Head of caudate nucleus (tissue), 42 donors: ENCODE measurements around the gene FBN2.
"Not testable (repeated sequence)": the region's sequence is repeated elsewhere in the genome, so short reads cannot be mapped to it uniquely, and the experiment has no call there.

Source experiments
- DNase-seq, 42 donors: peaks; one replicate each; pipeline versions ENCODE4 v3.0.0 to v3.0.0-alpha.2; 2020 to 2021; ENCODE audit warnings: mixed read lengths in 7 of 42
- intact Hi-C: fragments of 100-400 bp; cut with DNase I; formaldehyde crosslinking; loops from one replicate; pipeline ENCODE4 v1.15.0; 2022

FBN2 gene

DNA sequence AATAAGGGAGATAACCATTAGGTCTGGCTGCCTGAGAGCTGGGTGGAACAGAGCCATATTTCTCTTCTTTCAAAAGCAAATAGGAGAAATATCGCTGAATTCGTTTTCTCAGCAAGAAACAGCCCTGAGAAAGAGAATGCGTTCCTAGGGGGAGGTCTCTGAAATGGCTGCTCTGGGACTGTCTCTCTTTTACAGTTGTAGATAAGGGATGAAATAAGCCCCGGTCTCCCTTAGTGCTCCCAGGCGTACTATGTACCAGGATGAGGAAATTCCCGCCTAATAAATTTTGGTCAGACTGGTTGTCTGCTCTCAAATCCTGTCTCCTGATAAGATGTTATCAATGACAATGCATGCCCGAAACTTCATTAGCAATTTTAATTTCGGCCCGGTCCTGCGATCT, 90.8 kb downstream of the FBN2 start:
- intact Hi-C loops, result not testable (repeated sequence)

DNA sequence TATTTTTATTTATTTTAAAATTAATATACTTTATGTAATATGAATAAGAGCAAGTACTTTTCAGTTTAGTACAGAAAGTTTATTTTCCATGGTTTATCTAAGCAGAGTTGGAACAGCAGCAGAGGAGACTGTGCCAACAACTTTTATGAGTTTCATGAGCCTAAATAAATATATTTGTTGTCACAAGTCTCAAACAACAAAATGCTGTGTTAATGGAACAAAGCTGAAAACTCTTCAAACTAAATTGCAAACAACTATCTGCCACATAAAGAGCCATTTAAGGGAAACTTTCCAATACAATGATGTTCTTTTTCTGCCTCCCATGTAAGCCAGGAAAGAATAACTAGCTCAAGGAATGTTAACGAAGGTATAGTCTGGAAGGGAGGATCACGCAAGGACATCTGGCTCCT, 96.1 kb downstream of the FBN2 start:
- intact Hi-C loops, result no loop called here
- no peak for DNase-seq

More for the DNA sequence above, 90.8 kb downstream of the FBN2 start:
- DNase-seq, result not testable (repeated sequence)

DNA sequence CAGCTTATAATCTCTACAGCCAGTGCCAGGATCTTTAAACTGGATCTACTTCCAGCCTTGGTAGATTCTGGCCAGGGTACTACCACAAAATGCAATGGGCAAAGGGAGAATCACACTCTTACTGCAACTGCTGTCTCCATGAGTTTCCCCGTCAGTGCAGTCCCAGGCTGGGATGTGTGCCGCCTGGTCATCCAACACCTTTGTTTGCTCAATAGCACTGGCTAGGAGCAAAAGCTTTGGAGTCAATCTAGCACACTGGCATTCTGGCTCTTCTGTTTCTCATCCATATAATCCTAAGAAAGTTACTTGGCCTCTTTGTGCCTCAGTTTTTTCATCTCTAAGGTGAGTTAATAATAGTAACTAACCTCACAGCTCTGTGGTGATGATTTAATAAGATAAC, 96.9 kb downstream of the FBN2 start:
- DNase-seq, result no peak
- intact Hi-C loops, result no loop called here

DNA sequence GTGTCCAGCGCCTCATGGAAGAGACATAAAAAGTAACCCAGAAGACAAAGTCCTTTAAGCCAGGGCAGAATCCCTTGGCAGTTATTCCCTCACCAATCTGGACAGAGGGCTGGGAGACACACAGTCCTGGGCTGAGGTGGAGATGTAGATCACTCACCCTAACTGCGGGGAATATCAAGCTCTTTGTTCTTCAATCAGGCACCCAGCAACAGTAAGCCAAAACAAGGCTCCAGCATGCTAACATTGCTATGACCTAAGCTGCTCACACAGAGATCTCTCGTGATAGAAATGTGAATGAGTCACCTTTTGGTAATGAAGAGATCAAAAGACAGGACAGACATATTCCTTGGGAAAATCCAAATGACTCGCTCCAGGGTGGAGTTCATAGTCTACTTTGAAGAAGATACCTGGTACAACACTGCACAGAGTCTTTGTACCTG, 101.3 kb downstream of the FBN2 start:
- intact Hi-C loops, result no loop called here
- DNase-seq, result no peak

DNA sequence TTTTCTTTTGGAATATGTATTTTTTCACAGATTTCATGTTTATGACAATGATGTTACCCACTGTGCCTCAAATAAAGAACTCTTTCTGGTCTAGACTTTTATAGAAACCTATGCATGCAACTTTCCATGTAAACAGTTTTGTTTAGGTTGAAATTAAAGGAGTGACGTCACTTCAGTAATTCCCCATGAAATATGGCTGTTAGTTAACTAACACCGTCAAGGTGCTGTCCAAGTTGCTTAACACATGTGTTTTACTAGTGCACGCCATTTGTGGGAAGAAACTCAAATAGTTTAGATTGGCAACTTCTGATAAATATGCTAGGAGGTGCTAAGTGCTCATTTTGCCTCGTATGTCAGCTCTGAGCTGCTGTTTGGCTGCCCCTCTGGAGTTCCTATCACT, 102.2 kb downstream of the FBN2 start:
- intact Hi-C loops, result no loop called here
- no peak for DNase-seq

DNA sequence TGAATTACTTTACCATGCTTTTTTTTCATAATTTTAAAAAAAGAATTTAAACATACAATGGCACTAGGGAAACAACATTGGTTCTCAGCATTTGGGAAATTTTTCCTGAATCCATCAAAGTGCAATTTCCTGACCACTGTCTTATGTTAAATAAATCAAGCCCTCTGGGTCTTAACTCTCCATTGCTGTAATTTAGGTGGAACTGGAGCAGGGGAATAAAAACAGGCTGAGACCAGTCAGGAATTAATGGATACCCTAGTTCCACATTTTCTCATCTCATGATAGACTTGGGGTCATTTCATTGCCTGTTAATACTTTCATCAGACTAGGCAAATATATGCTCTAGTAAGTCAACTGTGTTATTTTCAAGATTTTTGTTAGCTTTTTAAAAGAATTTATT, 103.1 kb downstream of the FBN2 start:
- DNase-seq, result no peak
- intact Hi-C loops, result no loop called here

DNA sequence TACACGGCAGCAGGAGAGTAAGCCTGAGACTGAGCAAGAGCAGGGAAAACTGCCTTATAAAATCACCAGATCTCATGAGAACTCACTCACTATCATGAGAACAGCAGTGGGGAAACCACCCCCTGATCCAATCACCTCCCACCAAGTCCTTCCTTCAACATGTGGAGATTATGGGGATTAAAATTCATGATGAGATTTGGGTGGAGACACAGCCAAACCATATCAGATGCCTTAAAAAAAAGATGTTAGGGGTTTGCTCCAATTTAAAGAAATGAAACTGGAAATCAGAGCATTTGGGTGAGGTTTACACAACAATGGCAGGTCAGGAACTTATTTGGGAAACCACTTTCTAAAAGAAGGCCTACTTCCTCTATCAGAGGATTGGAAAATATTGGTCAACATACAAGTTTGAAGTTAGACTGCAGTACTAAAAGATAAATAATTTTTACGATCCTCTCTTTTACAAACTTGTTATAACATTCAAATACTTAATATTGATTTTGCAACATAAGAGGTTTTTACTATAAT, 105.1 kb downstream of the FBN2 start:
- DNase-seq, result no peak
- intact Hi-C loops, result no loop called here

DNA sequence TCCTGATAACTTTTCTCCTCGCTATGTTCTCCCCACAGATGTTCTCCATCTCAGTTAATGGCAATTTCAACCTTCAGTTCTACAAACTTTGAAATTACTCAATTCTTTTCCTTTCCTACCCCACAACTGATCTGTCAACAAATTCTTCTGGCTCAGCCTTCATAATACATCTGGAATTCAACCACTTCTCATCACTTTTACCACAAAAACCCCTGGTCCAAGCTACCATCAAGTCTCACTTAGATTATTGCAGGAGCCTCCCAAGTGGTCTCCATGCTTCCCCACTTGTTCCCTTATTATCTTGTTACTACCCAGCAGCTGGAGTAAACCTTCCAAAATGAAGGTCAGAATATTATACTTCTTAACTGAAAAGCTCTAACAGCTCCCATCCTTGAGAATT, 110.1 kb downstream of the FBN2 start:
- no peak for DNase-seq
- intact Hi-C loops, result no loop called here

DNA sequence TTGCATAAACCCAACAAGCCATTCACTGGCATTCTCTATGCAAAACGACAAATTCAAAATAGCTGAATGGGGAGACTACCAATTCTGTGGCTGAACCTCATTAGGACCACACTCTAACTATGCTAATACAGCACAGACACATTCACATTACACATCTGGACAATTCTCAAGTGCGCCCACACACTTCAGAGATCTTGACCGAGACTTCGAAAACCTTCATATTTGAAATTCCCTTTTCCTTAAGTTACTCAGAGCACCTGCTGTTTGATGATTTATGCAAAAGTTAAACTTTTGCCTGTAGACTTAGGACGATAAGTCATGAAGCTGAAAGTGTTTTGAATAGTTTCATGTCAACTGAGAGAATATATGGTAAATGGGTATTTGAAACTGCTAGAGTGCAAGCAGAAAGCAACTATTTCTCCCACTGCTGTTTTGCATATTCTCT, 111.9 kb downstream of the FBN2 start:
- no peak for DNase-seq
- intact Hi-C loops, result no loop called here

DNA sequence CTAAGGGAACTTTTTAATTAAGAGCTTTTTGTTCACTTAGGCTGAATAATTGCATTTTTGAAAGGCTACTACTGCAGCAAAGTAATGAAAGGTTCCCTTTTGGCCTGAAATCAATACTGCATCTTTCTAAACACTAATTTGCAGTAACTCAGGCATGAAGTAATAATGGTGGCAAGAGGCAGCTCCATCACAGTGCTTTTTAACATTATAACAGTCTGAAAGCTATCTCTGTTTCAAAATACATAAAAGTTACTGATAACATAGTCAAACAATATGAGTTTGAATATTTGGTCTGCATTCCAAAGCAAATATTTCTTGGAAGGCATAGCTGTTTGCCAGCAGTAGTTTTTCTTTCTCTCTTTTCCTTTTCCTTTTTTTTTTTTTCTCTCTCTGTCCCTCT, 113.4 kb downstream of the FBN2 start:
- intact Hi-C loops, result no loop called here
- DNase-seq, result no peak

DNA sequence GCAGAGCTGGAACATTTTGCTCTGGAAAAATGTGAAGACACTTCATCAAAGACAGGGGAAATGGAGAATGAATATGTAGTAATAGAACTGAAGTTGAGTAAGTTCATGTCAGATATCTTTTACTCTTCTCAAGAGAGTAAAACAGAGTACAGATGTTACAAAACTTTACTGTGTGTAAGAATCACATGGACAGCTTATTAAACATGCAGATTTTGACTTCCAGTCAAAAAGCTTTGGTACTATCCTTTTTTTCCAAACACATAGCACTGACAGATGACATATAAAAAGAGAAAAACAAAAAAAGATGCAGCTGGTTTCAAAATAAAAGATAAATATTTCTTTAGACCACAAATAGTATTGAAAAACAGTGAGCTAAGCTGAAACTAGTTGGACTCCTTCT, 115.4 kb downstream of the FBN2 start:
- intact Hi-C loops, result no loop called here
- DNase-seq, result no peak

DNA sequence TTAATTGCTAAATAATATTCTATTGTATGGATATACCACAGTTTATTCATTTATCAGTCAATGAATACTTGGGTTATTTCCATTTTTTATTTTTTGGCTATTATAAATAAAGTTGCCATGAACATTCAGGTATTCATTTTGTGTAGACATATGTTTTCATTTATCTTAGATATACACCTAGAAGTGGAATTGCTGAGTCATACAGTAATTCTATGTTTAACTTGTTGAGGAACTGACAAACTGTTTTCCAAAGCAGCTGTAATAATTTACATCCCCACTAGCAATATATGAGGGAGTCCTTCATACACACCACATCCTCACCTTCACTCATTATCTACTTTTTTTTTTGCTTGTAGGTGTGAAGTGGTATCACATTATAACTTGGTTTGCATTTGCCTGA, 123.6 kb downstream of the FBN2 start:
- intact Hi-C loops, result no loop called here
- no peak for DNase-seq

DNA sequence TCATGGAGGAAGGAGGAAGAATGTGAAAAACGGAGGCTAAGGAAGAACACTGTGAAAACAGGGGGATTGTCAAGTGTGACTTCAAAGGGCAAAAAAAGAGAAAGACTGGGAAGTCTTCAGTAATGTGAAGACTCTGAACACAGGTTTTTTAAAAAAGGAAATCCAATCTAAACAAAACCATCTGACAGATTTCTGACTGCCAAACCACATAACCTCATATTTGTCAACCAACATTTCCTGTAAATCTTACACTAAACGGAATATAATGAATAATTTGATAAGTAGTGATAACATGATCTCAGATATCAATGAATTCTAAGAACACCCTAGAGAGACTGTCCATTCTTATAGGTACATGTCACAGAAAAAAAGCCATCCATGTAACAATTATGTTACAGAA, 124.7 kb downstream of the FBN2 start:
- DNase-seq, result no peak
- intact Hi-C loops, result no loop called here

DNA sequence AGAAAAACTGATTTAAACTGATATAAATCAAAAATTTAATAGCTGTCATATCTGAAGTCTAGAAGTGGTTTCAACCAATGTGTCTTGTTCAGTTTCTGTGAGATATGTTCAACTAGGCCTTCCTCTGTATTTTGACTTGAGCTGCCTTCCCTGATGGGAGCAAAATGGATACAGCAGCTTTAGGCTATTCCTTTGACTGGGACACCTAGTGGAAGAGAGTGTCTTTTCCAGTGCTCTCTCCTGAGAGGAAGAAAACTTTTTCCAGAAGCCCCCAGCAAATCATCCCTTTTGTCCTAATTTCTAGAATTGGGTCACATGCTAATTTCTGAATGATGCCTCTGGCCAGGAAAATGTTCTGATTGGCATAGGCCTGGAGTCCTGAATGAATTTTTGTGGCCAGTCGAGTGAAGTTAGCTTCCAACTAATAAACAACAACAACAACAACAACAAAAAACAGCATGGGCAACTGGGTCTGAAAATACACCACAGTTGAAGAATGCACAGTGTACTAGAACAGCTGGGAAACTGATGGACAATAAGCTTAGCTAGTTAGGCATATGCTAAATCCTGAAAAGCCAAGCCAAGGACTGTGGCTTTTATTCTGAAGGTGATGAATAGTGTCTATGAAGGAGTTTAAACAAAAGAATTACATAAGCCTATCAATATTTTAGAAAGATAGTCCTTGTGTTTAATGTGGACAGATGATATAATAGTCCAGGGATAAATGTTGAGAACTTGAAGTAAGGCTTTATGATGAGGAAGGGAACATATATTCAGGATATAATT, 125.7 kb downstream of the FBN2 start:
- DNase-seq, result no peak
- intact Hi-C loops, result no loop called here

DNA sequence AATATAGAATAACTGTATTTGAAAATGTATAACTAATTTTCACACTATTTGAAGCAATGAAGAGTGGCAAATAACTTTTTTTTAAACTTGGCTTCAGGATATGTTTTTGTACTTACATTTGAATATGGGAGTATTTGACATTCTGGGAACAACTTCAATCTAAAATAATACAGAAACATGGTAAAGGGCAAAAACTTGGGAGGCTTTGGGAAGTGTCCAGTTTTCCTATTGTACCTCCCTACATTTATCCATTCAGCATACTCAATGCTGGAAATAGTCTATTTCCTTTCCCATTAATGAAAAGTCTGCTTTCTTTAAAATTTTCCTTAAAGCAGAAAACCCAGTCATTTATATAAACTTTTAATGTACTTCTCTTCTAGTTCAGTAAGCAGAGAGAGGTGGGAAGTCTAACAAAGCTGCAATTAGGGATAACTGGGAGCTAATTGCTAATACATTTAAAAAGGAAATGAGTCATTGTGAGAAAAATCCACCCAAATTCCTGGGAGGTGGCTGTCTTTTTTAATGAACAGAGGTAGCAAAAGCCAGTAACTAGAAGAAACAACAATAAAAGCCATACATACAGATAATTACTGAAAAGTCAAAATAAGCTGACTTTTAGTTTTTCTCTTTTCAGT, 128.8 kb downstream of the FBN2 start:
- intact Hi-C loops, result no loop called here
- DNase-seq, result no peak

DNA sequence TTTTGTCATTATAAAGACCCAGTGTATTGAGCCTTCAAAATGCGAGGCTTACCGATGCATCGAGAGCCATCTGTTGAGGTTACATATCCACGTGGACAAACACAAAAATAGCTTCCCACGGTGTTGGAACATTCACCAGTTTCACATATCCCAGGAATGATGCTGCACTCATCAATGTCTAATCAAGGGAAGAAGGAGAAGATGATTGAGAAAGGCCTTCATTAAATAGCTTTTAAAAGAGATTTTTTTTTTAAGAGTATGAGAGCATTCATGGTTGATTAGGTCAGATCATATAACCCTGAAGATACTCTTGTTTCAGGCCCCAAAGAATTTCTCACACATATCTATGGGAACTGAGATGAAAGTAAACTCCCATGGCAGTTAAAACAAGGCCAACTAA, 129.4 kb downstream of the FBN2 start:
- DNase-seq, result no peak
- intact Hi-C loops, result no loop called here

DNA sequence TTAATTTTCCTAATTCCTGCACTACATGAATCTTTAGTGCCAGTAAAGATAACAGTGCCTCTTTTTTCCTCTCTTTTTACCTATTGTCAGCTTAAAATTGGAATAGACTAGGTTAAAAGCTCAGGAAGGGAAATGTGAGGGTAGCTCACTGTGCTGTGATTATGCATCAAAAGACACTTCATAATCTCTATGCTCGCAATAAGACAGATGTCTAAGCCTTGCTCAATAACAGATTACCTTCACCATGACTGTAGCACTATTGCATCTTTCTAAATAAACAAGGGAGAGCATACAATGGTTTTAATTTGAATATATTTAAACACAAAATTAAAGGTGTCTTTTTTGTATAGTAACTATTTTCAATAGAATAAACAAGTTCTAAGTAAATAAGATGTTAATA, 130.1 kb downstream of the FBN2 start:
- DNase-seq, result no peak
- intact Hi-C loops, result no loop called here

DNA sequence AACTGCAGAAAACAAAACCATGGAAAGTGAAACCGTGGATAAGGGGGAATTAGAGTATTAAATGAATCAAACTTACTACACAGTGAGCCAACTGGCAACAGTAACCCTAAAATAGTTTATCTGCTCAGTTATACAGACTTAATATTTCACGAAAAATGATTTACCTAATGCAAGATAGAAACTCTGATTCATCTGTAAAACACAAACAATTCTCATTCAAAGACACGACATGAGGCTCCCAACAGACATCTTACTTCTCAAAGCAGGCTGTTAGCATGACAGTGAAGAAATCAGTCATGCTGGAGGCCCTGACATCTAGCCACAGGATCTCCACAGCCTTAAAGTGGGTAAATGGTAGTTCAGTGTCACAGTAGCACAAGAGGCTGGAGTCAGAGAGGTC, 131.2 kb downstream of the FBN2 start:
- DNase-seq, result no peak
- intact Hi-C loops, result no loop called here

DNA sequence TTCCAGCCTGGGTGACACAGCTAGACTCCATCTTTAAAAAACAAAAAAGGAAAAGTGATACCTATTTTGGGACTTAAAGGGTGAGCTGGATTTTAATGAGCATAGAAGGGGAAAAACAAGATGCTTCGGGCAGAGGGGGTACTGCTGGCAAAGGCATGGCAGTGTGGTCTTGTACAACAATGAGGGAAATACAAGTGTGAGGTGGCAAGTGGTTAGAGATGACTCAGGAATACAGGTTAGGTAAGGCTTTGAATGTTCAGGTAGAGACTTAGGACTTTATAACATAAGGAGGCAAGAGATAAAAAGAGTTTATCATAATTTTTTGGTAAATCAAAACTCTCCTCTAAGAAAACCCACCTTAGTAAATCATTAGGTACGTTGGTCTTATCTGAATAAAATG, 132.9 kb downstream of the FBN2 start:
- intact Hi-C loops, result no loop called here

DNA sequence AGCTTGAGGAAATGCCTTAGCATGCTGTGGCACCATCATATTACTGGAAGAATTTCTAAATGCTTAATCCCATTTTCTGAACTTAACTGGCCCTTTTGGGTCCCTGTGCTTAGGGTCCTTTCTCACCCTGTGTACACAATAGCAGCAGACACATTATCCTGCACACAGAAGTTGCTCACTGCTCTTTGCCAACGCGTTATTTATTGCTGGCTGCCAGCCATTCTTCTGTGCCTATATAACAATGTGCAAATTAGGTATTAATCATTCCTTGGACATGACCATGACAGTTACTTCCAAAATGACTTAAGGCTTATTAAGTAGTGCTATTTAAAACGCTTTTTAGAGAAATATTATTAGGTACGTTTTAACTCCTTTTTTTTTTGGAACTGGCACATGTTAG, 134.7 kb downstream of the FBN2 start:
- intact Hi-C loops, result no loop called here
- DNase-seq, result no peak

More for the DNA sequence above, 132.9 kb downstream of the FBN2 start:
- DNase-seq, result no peak

DNA sequence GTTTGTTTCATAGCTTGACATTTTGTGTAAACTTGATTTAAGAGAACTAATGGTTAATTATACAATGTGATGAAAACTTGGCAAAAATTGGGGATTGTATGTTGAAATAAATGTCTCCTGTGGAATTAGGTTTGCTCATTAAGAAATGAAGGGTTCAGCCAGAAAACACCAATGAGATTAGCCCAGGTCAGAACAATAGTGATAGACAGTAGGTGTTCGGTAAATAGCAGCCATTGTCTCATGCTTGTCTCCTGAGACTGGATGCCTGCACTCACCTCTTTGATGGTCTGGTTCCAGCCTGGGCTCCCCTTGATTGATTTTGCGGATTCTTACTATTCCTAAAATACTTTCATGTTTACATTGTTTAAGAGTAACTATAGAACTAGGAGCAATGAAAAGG, 135.5 kb downstream of the FBN2 start:
- no peak for DNase-seq
- intact Hi-C loops, result no loop called here
